Right lung (tissue), 10 donors: ENCODE measurements around the gene OR11L1. TPM values are rescaled to one million over a fixed set of nuclear protein-coding genes. Genes with fewer than 3 reads are reported as not detected.

Experiments
- DNase-seq, 2 donors: peaks; one replicate each; pipeline ENCODE4 v3.0.0-alpha.2; 2013
- long read RNA-seq, 8 donors: transcript quantifications; one replicate each; lab custom pipeline, GENCODE V29; 2026
- polyA plus RNA-seq, 5 donors: library from polyadenylated mRNA; unstranded; fragments of 120-200 nt; gene quantifications; one replicate each; pipeline versions ENCODE4 v1.2.1 to v1.2.3, GENCODE V29; 2013; ENCODE audit warnings: inconsistent platforms in 1 of 5, low replicate concordance in 1 of 5; ENCODE audit not compliant: insufficient read length in 5 of 5, insufficient read depth in 1 of 5

OR11L1 gene, protein sequence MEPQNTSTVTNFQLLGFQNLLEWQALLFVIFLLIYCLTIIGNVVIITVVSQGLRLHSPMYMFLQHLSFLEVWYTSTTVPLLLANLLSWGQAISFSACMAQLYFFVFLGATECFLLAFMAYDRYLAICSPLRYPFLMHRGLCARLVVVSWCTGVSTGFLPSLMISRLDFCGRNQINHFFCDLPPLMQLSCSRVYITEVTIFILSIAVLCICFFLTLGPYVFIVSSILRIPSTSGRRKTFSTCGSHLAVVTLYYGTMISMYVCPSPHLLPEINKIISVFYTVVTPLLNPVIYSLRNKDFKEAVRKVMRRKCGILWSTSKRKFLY
- polyA plus RNA-seq = not detected
- long read RNA-seq, donor 1 = 0 reads
- long read RNA-seq, donor 2 = 0 reads
- long read RNA-seq, donor 3 = 0 reads
- long read RNA-seq, donor 4 = 0 reads
- long read RNA-seq, donor 5 = 0 reads
- long read RNA-seq, donor 6 = 0 reads
- long read RNA-seq, donor 7 = 0 reads
- long read RNA-seq, donor 8 = 0 reads

DNA sequence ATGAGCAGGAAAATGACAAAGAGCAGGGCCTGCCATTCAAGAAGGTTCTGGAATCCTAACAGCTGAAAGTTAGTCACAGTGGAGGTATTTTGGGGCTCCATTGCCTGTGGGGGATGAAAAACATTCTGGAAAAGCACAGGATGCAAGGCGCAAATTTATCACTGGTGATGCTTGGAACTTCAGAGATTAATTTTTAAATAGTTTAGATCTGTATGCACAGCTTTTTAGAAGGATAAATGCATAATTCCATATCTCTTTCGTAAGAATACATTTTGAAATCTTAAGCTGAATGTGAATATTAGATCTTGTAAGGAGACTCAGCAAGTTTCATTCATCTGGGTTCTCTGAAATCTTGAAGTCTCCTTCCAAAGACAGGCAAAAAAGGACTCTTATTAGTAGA lies at the start of gene OR11L1:
TSS of gene OR11L1 (minus strand) at position 101 of the 400 bp plus-strand sequence. CDS start at position 101, 0 bp downstream.
- no peak for DNase-seq

DNA sequence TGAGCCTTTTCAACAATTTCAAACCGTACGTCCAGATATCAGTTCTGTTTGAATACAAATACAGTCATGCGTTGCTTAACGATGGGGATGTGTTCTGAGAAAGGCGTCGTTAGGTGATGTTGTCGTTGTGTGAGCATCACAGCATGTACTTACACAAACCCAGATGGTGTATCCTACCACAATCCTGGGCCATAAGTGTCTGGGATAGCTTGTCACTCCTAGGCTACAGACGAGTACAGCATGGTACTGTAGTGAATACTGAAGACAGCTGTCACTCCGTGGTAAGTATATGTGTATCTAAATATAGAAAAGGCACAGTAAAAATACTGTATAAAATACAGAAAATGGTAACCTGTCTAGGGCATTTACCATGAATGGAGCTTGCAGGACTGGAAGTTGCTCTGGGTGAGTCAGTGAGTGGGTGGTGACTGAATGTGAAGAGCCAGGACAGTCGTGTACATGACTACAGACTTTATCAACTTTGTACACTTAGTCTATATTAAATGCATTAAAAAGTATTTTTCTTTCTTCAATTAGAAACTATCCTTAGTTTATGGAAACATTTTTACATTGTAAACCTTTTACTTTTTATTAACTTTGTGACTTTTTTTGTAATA lies 43.2 kb upstream of the OR11L1 start:
- DNase-seq = no peak

GRCh38 chr1:247883346-247883745 lies 41.6 kb upstream of the OR11L1 start:
- DNase-seq = no peak

GRCh38 chr1:247865416-247865815 lies 23.7 kb upstream of the OR11L1 start:
- DNase-seq = no peak

GRCh38 chr1:247864644-247865043 lies 22.9 kb upstream of the OR11L1 start:
- no peak for DNase-seq

DNA sequence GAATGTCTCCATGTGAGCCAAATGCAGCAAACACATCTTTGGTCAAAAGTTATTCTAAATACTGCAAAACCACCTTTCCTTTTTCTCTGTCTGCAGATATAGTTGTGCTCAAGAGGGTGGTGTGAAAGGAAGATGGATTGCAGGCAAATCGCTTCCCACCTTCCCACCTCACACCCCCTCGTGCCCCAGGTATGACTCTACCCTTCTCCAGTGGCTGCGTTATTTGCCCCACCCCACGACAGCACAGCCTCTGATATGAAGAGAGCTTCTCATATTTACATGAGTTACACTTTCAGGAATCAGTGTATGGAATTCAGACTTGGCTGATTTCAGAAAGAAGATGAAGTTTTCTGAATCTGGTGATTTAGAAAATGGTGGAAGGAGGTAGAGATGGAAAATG lies 21.1 kb upstream of the OR11L1 start:
- DNase-seq = no peak

- DNase-seq = no peak
These were observed 16.4 kb upstream of the OR11L1 start for GRCh38 chr1:247857985-247858619.

GRCh38 chr1:247857069-247857984 lies 15.6 kb upstream of the OR11L1 start, which contains the start of gene TRIM58:
TSS of gene TRIM58 (plus strand) at chr1:247857187. CDS start at chr1:247857247, 60 bp downstream.
- DNase-seq = no peak

DNA sequence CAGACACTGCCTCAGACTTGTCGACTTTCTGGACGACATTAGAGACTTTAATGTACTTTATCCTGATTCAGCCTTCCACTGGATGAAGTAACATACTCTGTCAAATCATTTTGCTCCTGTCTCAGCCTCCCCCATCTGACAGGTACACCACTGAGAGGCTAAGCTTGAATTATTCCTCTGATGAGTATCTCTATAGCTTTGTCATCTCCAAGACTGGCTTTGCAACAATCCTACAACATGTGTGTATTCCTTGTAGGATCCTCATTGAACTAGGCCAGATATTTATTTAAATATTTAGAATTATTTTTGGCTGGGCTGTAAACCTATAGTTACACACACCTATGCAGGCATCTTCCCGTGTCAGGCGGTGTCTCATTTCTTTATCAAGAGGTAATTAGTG lies 14.2 kb upstream of the OR11L1 start:
- no peak for DNase-seq

GRCh38 chr1:247854899-247855545 lies 13.3 kb upstream of the OR11L1 start:
- DNase-seq = no peak

- DNase-seq = no peak
These were observed 7.9 kb upstream of the OR11L1 start for GRCh38 chr1:247849616-247850015.

DNA sequence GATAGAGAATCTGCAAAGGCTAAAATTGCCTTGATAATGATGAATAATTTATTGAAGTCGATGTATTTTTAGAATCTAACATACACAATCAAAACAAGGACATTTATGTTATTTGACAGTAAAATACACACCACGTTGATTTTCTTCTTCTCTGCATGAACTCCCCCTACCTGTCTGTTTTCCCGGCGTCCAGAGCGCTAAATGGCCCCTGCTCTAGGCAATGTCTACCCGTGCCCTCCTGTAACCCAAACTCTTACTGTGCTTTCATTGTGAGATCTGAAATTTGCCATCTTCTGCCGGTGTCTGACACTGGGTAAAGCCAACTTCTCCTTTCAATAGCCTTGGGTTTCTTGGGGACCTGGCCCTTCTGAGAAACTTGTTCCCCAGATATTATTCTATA lies 6.7 kb upstream of the OR11L1 start:
- no peak for DNase-seq

GRCh38 chr1:247845693-247846017 lies 4.0 kb upstream of the OR11L1 start:
- DNase-seq = no peak

GRCh38 chr1:247845011-247845692 lies 3.5 kb upstream of the OR11L1 start:
- no peak for DNase-seq

GRCh38 chr1:247843411-247843810 lies 1.7 kb upstream of the OR11L1 start:
- DNase-seq = no peak

- DNase-seq = no peak
These were observed 878 bp downstream of the OR11L1 start for GRCh38 chr1:247840818-247841217.

GRCh38 chr1:247833601-247834000 lies 8.1 kb downstream of the OR11L1 start:
- no peak for DNase-seq

- no peak for DNase-seq
These were observed 12.0 kb downstream of the OR11L1 start for GRCh38 chr1:247829656-247830055.

DNA sequence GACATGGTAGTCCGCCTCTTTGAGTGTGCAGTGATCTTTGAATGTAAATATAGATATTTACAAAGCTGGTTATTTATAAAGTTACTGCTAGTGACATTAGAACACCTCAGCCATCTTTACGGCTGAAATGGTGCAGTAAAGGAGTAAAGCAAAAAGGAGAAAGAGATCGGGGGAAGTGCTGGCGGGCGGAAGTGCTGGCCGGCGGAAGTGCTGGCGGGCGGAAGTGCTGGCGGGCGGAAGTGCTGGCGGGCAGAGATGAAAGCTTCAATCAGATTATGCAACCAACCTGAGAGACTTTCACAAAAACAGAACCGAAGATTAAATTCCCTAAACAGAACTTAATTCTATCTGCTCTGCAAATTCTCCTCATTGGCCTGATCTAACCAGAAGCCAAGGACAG lies 16.3 kb downstream of the OR11L1 start:
- DNase-seq = no peak

GRCh38 chr1:247824023-247824422 lies 17.7 kb downstream of the OR11L1 start, which contains the start of gene OR14A16:
TSS of gene OR14A16 (minus strand) at chr1:247824119. CDS start at chr1:247815729, 8,390 bp downstream.
- no peak for DNase-seq
